ENCODE results near the gene AVP.

Gene AVP

GRCh38 chr20:3059489-3059888 lies 25.0 kb downstream of the AVP start:
- in situ Hi-C loops (cut with MboI; ENCODE audit: low sequenced_read_pairs): no loop called here

DNA sequence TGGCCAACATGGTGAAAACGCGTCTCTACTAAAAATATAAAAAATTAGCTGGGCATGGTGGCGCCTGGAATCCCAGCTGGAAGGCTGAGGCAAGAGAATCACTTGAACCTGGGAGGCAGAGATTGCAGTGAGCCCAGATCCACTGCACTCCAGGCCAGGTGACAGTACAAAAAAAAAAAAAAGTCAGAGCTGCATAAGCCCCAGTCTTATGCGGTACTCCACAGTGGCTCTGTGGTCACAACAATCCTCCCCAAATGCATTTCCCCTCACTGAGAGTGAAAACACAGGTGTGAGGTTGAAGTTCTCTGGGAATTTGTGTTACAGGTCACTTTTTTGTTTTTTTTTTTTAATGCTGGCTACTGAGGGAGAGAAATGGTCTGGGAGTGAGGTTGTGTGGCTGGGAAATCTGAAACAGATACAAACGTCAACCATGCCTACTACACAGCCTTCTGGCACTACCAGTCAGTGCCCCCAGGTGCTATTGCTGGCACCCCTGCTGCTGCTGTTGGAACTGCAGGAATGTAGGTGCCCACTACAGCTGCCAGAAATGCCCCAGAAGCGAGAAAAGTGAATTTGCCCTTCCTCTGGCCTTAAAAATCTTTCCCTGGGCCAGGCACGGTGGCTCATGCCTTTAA lies 33.0 kb downstream of the AVP start:
- in situ Hi-C loops (cut with MboI; ENCODE audit: low sequenced_read_pairs): no loop called here

GRCh38 chr20:3047486-3048419 lies 36.8 kb downstream of the AVP start:
- in situ Hi-C loops (cut with MboI; ENCODE audit: low sequenced_read_pairs): no loop called here

DNA sequence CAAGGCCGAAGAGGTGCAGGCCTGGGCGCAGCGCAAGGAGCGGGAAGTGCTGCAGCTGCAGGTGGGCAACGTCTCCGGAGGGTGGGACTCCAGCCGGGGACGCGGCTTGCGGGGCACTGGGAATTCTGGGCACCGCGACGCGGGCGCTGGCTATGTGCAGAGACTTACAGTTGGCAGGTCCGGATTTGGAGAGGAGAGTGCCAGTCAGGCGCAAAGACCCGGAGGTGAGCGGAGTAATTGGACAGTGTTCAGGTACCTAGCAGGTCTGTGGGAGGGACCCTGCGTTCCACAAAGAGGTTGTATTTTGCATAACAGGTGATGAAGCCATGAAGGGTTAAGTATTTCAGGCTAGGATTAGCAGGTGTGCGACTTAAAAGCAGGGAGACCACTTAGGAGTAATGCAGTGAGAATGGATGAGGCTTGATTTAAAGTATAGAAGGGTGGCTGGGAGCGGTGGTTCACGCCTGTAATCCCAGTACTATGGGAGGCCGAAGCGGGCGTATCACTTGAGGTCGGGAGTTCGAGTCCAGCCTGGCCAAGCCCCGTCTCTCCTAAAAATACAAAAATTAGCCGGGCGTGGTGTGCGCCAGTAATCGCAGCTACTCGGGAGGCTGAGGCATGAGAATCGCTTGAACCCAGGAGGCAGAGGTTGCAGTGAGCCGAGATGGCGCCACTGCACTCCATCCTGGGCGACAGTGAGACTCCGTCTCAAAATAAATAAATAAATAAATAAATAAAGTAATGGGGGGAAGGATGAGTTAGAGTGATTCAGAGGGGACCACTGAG lies 37.7 kb downstream of the AVP start:
- in situ Hi-C loops (cut with MboI; ENCODE audit: low sequenced_read_pairs): no loop called here

GRCh38 chr20:3045816-3046676 lies 38.5 kb downstream of the AVP start, which contains the start of gene MRPS26:
Gene MRPS26 (plus strand): TSS chr20:3046052. CDS start chr20:3046069, 17 bp downstream.
- in situ Hi-C loops (cut with MboI; ENCODE audit: low sequenced_read_pairs): no loop called here

- in situ Hi-C loops (cut with MboI; ENCODE audit: low sequenced_read_pairs): no loop called here
These were observed 39.3 kb downstream of the AVP start for GRCh38 chr20:3045042-3045815.

DNA sequence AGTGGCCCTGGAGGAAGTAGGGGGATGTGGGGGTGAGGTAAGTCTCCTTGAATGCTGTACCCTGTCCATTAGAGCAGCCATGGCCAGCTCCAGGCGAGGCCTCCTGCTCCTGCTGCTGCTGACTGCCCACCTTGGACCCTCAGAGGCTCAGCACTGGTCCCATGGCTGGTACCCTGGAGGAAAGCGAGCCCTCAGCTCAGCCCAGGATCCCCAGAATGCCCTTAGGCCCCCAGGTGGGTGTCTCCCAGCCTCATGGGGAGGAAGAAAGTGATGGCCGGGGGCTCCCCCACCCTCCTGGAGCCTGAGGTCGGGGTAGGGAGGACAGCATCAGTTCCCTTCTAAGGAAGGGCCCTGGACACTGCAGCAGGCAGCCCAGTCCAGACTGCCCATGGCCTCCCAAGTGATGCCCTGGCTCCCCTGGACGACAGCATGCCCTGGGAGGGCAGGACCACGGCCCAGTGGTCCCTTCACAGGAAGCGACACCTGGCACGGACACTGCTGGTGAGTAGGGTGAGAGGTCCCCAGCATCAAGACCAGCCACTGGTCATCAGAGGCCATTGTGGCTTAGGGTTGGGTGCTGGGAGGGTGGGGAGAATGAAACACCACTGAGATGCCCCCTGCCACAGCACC lies 40.1 kb downstream of the AVP start:
- in situ Hi-C loops (cut with MboI; ENCODE audit: low sequenced_read_pairs): no loop called here

DNA sequence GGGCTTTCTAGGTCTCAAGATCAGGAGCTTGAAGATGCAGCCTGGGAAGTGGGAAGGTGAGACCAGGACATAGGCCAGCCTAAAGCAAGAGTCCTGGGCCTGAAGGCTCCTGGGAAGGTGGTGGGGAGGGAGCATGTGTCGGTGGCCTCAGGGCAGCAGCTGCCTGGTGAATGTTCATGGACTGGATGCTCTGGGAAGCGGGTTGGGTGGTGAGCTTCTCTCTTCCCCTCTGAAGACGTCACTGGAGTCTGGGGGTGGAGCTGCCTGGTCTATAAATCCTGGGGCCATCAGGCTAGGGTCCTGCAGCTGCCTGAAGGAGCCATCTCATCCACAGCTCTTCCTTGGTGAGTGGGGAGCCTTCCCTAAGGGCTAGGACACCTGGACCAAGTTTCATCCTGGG lies 41.2 kb downstream of the AVP start, which contains the start of gene GNRH2:
TSS of gene GNRH2 (plus strand) at position 301 of the 400 bp plus-strand sequence. CDS start 793 bp downstream, outside the sequence.
- in situ Hi-C loops (cut with MboI; ENCODE audit: low sequenced_read_pairs): no loop called here

- in situ Hi-C loops (cut with MboI; ENCODE audit: low sequenced_read_pairs): no loop called here
These were observed 41.9 kb downstream of the AVP start for GRCh38 chr20:3042625-3043024.

GRCh38 chr20:3041854-3042409 lies 42.6 kb downstream of the AVP start:
- in situ Hi-C loops (cut with MboI; ENCODE audit: low sequenced_read_pairs): no loop called here

DNA sequence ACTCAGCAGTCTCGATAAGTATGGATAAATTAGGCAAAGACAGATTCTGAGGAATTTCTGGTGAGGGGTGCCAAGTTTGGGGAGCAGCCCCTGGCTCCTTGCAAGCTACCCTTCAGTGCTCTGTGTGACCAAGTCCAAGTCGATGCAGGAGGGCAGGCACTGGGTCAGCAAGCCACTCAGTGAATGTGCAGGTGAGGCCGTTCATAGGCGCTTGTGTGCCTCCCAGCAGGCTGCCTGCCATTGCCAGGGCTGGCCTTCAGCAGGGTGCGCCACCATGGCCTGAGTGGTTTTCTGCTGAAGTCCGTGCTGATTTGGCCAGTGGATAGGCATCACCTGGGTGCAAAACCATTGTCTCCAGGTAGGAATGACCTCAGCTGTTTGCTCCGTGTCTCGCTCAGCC lies 44.4 kb downstream of the AVP start:
- in situ Hi-C loops (cut with MboI; ENCODE audit: low sequenced_read_pairs): no loop called here

DNA sequence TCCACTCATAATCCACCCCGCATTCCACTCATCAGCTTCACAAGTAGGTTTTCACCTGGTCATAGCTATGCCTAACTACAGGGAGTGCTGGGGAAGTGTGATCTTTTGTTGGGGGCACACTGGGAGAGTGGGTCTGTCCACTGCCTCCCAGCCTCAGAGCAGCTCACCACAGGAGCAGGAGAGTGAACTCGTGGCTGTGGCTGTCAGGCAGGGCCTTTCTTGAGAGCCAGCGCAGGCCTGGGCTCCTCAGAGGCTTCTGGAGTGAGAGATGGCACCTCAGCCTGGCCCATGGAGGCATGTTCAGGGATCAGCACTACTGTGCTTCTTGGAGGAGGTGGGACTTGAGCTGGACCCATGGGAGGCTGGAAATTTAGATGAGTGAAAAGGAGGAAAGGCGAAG lies 45.1 kb downstream of the AVP start:
- in situ Hi-C loops (cut with MboI; ENCODE audit: low sequenced_read_pairs): no loop called here

- in situ Hi-C loops (cut with MboI; ENCODE audit: low sequenced_read_pairs): no loop called here
These were observed 46.1 kb downstream of the AVP start for GRCh38 chr20:3038454-3038853.

- in situ Hi-C loops (cut with MboI; ENCODE audit: low sequenced_read_pairs): no loop called here
These were observed 46.9 kb downstream of the AVP start for GRCh38 chr20:3037654-3038053.

DNA sequence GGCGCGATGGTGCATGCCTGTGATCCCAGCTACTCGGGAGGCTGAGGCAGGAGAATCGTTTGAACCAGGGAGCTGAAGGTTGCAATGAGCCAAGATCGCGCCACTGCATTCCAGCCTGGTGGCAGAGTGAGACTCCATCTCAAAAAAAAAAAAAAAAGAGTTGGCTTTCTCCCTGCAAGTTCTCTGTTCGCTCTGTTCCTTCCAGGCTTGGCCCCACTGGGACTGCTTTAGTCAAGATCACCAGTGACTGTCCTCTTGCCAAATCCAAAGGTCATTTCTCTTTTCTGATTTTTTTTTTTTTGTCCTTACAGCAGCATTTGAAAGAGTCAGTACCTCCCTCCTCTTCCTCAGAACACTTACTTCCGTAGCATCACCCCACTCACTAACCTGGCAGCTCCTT lies 51.9 kb downstream of the AVP start:
- in situ Hi-C loops (cut with MboI; ENCODE audit: low sequenced_read_pairs): no loop called here

Measured in HL-60/S4 treated with retinoic acid at 250 ng/mL for 4 days and 3 days (cell line).